BJ (cell line): ENCODE data around the gene SCYGR7. TPM values are rescaled to one million over a fixed set of nuclear protein-coding genes. Genes with fewer than 3 reads are reported as not detected.

Source experiments
- polyA plus RNA-seq: library from polyadenylated mRNA; depleted of rRNA; stranded (reverse); fragments of >200 nt; gene quantifications from 2 replicates; pipeline ENCODE4 v1.2.3, GENCODE V29; 2011; rRNA removed
- small RNA-seq: library from RNA; depleted of rRNA; stranded (forward); fragments of <200 nt; gene quantifications from one replicate; pipeline ENCODE3, GENCODE V24; 2012; ENCODE audit warnings: low replicate concordance, low read depth; ENCODE audit not compliant: insufficient read length

SCYGR7 gene
- polyA plus RNA-seq, 1 experiment: not detected

Small RNAs within 50 kb of the gene (small RNA-seq; reads per million reads assigned to genes)
- gene RNA5SP121 (not detected), gene SNRPGP8 (not detected)

Other genes starting within 250 kb of the SCYGR7 start
- not detected in 2 replicates for gene SCYGR2, start 129.4 kb upstream of the SCYGR7 start, polyA plus RNA-seq
- gene SCYGR3, start 113.5 kb upstream of the SCYGR7 start, polyA plus RNA-seq: not detected in 2 replicates
- gene SCYGR4, start 110.8 kb upstream of the SCYGR7 start, polyA plus RNA-seq: not detected in 2 replicates
- not detected in 2 replicates for gene SCYGR5, start 61.5 kb upstream of the SCYGR7 start, polyA plus RNA-seq
- gene SLC19A3, start 10.3 kb upstream of the SCYGR7 start, polyA plus RNA-seq: 0.27 TPM in 1 of 2 replicates, not detected in the other
- not detected in 2 replicates for gene SCYGR6, start 3.6 kb upstream of the SCYGR7 start, polyA plus RNA-seq
- not detected in 2 replicates for gene SCYGR8, start 17.6 kb downstream of the SCYGR7 start, polyA plus RNA-seq
- not detected in 2 replicates for gene CCL20, start 85.5 kb downstream of the SCYGR7 start, polyA plus RNA-seq
- gene DAW1, start 143.3 kb downstream of the SCYGR7 start, polyA plus RNA-seq: 0.10 TPM in 1 of 2 replicates, not detected in the other